Myocyte (in vitro differentiated cells): ENCODE results near the gene ESF1. TPM values are rescaled to one million over a fixed set of nuclear protein-coding genes. Genes with fewer than 3 reads are reported as not detected.

Experiments used
- DNase-seq: peaks from one replicate; pipeline ENCODE4 v3.0.0-alpha.2; 2012; ENCODE audit warnings: low read depth
- polyA plus RNA-seq: library from polyadenylated mRNA; unstranded; fragments of >200 nt; gene quantifications from one replicate; pipeline ENCODE4 v1.2.1, GENCODE V29; 2012; ENCODE audit warnings: missing spikeins
- total RNA-seq: library from RNA; depleted of rRNA; stranded (reverse); fragments of >200 nt; gene quantifications from 2 replicates; pipeline ENCODE4 v1.2.3, GENCODE V29; 2014

Gene ESF1
- 19.8 and 21.4 TPM in 2 replicates for total RNA-seq
- 8.1 TPM for polyA plus RNA-seq

GRCh38 chr20:13784893-13785715, at the start of gene ESF1, which contains the start of gene NDUFAF5:
TSS of gene ESF1 (minus strand) at chr20:13784919. CDS start at chr20:13783140, 1,779 bp downstream.
TSS of gene NDUFAF5 (plus strand) at chr20:13785028. CDS start at chr20:13785069, 41 bp downstream.
- DNase-seq: peak; percentile 99

- DNase-seq: no peak
Measured at GRCh38 chr20:13831476-13831875, 46.8 kb upstream of the ESF1 start.

GRCh38 chr20:13825465-13825864, 40.7 kb upstream of the ESF1 start:
- no peak for DNase-seq

- peak; percentile 39 for DNase-seq
Measured at GRCh38 chr20:13824459-13824858, 39.7 kb upstream of the ESF1 start.

GRCh38 chr20:13822459-13822858, 37.7 kb upstream of the ESF1 start:
- no peak for DNase-seq

- DNase-seq: no peak
Measured at GRCh38 chr20:13821876-13822275, 37.2 kb upstream of the ESF1 start.

- DNase-seq: peak; percentile 66
Measured at GRCh38 chr20:13819885-13820645, 35.3 kb upstream of the ESF1 start.

GRCh38 chr20:13817342-13817741, 32.6 kb upstream of the ESF1 start:
- DNase-seq: no peak

- no peak for DNase-seq
Measured at GRCh38 chr20:13816757-13817156, 32.0 kb upstream of the ESF1 start.

GRCh38 chr20:13814672-13815071, 30.0 kb upstream of the ESF1 start:
- no peak for DNase-seq

GRCh38 chr20:13813910-13814309, 29.2 kb upstream of the ESF1 start:
- DNase-seq: no peak

- DNase-seq: no peak
Measured at GRCh38 chr20:13810446-13810845, 25.7 kb upstream of the ESF1 start.

GRCh38 chr20:13809855-13810254, 25.1 kb upstream of the ESF1 start:
- DNase-seq: no peak

- no peak for DNase-seq
Measured at GRCh38 chr20:13809373-13809772, 24.7 kb upstream of the ESF1 start.

GRCh38 chr20:13800728-13801134, 16.0 kb upstream of the ESF1 start:
- DNase-seq: peak; percentile 100

- DNase-seq: no peak
Measured at GRCh38 chr20:13799974-13800373, 15.3 kb upstream of the ESF1 start.

- no peak for DNase-seq
Measured at GRCh38 chr20:13799040-13799439, 14.3 kb upstream of the ESF1 start.

GRCh38 chr20:13794667-13795066, 9.9 kb upstream of the ESF1 start:
- DNase-seq: no peak

GRCh38 chr20:13793001-13793400, 8.3 kb upstream of the ESF1 start:
- DNase-seq: no peak

- DNase-seq: no peak
Measured at GRCh38 chr20:13791540-13792459, 7.1 kb upstream of the ESF1 start.

- DNase-seq: no peak
Measured at GRCh38 chr20:13790708-13791107, 6.0 kb upstream of the ESF1 start.
